Stimulated activated CD8-positive, alpha-beta memory T cell treated with anti-CD3 and anti-CD28 coated beads, Interleukin-7, amount 100 ng/mL, for 4 hours (primary cell): ENCODE data around the gene INHBC.

Experiments
- DNase-seq, 2 donors: peaks; one replicate each; pipeline ENCODE4 v3.0.0-alpha.2; 2020; ENCODE audit warnings: low read depth in 2 of 2

INHBC gene

GRCh38 chr12:57469296-57470164, 34.9 kb downstream of the INHBC start:
- no peak for DNase-seq

GRCh38 chr12:57470286-57470969, 35.8 kb downstream of the INHBC start:
- no peak for DNase-seq

DNA sequence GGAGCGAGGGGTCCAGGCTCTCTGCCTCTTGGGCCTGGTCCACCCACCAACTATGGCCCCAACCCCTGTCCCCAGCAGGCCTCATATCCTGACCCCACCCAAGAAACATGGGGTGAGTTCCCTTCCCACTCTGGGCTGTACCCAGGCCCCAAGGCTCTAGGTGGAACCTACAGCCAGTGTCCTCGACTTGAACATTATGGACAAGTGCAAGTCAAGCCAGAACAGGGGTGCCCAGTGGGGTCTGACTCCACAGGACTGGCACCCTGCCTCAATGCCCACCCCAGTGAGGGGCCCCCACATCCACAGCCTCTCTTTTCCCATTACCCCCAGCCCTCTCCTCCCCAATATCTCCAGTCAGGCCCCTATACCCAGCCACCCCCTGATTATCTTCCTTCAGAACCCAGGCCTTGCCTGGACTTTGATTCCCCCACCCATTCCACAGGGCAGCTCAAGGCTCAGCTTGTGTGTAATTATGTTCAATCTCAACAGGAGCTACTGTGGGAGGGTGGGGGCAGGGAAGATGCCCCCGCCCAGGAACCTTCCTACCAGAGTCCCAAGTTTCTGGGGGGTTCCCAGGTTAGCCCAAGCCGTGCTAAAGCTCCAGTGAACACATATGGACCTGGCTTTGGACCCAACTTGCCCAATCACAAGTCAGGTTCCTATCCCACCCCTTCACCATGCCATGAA, 36.5 kb downstream of the INHBC start:
- no peak for DNase-seq

- DNase-seq: no peak
Measured at GRCh38 chr12:57471661-57472060, 37.1 kb downstream of the INHBC start.

DNA sequence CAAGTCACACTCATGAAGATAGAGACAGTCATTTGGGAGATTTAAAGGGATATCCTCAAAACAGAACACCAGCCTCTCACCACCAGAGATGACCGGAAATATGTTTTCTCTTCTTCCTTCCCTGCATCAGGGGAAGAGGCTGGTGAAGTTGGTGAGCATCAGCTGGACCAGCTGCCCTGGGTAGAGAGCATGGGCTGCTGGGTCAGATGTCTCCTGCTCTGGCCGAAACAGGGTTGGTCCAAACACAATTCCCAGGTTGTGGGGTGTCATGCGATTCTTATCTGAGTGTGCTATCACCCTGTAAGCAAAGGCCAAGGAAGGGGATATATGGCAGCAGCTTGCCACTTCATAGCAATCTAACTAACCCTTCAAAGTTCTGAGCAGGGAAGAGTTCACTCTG, 37.8 kb downstream of the INHBC start:
- DNase-seq: no peak

- DNase-seq: no peak
Measured at GRCh38 chr12:57473392-57473791, 38.8 kb downstream of the INHBC start.

DNA sequence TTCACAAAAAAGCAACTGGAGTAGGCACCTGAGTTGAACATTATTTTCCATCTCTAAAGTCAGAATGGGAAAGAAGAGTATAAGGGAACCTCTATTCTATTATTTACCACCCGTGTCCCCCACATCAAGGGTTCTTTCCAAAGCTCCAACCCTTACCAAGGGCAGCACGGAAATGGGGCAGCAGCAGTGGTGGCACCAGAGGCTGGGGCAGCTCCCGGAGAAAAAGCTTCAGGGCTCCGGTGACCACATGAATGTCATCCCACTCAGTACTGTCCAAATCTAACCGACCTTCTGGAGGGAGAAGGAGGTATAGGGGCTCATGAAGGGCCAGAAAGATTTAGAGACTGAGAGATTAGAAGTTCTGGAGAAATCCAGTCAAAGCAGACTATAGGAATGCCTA, 39.3 kb downstream of the INHBC start:
- DNase-seq: no peak

GRCh38 chr12:57474430-57474829, 39.8 kb downstream of the INHBC start:
- no peak for DNase-seq

DNA sequence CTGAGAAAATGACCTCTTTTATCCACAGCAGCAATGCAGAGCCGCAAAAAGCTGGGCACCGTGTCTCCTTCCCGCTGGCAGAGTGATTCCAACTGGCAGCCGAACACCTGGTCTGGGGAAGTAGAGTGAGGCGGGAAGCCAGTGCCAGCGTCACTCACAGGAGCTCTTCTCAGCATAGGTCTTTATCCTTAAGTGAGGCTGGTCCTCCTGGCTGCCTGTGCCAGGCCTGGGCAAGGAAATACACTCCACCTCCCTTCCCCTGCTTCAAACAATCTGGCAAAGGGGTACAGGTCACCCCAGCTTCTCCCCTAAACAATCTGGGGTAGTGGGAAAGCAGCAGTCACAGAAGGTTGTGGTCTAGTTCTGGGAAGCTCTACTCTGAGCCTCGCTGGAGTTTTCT, 40.3 kb downstream of the INHBC start:
- DNase-seq: no peak

- no peak for DNase-seq
Measured at GRCh38 chr12:57475271-57476161, 40.9 kb downstream of the INHBC start.

DNA sequence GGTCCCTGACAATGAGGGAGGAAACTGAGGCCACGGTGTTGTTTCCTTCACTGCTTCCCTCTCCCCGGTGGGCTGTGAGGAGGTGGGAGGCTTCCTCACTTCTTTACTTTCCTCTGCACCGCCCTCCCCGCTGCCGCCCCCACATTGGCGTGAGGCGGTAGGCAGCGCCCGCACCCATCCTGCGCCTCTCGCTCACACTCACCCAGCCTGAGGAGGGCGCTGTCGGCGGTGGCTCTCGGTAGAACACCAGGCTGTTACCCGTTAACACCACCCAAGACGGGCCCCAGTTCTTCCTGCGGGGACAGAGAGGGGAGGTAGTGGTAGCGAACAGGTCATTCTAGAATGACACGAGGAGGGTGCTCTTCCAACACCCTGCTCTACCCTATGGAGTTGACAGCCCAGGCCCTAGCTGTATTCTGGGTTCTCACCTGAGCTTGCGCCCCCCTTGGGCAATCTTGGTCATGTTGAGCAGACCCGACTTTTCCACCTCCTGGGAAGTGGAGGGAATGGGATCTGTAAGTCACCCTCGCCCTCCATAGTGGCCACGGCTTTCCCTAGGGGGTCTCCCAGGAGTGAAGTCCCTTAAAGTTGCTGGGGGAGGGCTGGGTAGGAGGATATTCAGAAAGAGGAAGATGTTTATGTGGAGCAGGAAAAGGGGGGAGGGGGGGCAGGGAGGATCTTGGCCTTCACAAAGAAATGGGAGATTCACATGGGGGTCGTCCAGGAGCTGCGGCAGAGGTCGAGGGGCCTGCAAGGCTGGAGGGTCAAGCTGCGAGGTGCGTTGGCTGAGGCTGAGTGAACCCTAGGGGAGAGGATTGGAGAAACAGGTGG, 41.8 kb downstream of the INHBC start:
- peak; percentile 29 to 62 for DNase-seq

- DNase-seq: no peak
Measured at GRCh38 chr12:57476993-57477709, 42.6 kb downstream of the INHBC start.

GRCh38 chr12:57477710-57478681, 43.4 kb downstream of the INHBC start:
- peak in 1 of 2 donors; percentile 31 for DNase-seq

GRCh38 chr12:57479043-57479375, 44.4 kb downstream of the INHBC start:
- DNase-seq: no peak

GRCh38 chr12:57479376-57480115, 45.0 kb downstream of the INHBC start, which contains the start of gene ARHGAP9:
Gene ARHGAP9, minus strand, starts transcription at chr12:57479866. Its CDS starts 460 bp downstream, at chr12:57479406.
- DNase-seq: peak; percentile 48 to 51

DNA sequence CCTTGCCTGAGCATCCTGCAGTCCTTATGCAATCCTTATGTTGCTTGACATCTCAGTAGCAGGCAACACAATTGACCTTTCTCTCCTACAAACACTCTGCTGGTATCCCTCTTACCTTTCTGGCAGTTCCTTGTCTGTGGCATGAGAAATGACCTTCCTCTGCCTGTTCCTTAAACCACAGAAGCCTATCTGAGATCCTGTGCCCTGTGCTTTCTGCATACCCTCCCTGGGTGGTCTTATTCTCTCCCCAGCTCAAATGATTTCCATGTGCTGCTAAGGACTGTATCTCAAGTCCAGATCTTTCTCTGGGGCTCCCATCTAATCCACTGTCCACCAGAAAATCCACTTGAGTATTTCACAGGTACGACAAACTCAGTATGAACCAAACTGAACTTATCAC, 47.1 kb downstream of the INHBC start:
- DNase-seq: no peak

DNA sequence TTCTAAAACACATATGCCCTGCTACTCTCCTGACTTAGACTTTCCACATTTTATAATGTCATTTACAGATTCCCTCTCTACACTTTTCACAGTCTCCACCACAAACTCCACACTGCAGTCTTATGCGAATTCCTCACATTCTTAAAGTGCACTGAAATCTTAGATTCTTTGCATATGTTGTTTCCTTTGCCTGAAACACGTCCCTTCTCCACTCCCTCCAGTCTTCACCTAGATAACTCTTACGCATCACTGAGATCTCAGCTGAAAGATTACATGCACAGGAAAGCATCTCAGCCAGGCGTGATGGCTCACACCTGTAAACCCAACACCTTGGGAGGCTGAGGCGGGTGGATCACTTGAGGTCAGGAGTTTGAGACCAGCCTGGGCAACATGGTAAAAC, 48.9 kb downstream of the INHBC start:
- no peak for DNase-seq

- DNase-seq: no peak
Measured at GRCh38 chr12:57485695-57486094, 51.1 kb downstream of the INHBC start.
